Measurements from ENCODE around the gene GPR132.

Gene GPR132

GRCh38 chr14:105015905-105016304 is 49.3 kb downstream of the GPR132 start:
- DNase-seq, result no peak

GRCh38 chr14:105015242-105015641 is 50.0 kb downstream of the GPR132 start:
- no peak for DNase-seq

- DNase-seq, result no peak
These were observed 50.6 kb downstream of the GPR132 start for GRCh38 chr14:105014631-105015030.

GRCh38 chr14:105014032-105014431 is 51.2 kb downstream of the GPR132 start:
- DNase-seq, result no peak

- no peak for DNase-seq
These were observed 52.0 kb downstream of the GPR132 start for GRCh38 chr14:105013150-105013785.

GRCh38 chr14:105012171-105012985 is 52.9 kb downstream of the GPR132 start:
- DNase-seq, result no peak

GRCh38 chr14:105011312-105011990 is 53.8 kb downstream of the GPR132 start:
- no peak for DNase-seq

- DNase-seq, result no peak
These were observed 54.3 kb downstream of the GPR132 start for GRCh38 chr14:105010891-105011291.

- DNase-seq, result no peak
These were observed 55.1 kb downstream of the GPR132 start for GRCh38 chr14:105010106-105010505.

GRCh38 chr14:105007593-105008264 is 57.5 kb downstream of the GPR132 start:
- DNase-seq, result no peak

GRCh38 chr14:105006831-105007592 is 58.2 kb downstream of the GPR132 start:
- DNase-seq, result peak; percentile 24

GRCh38 chr14:105005929-105006830 is 59.0 kb downstream of the GPR132 start:
- DNase-seq, result no peak

- no peak for DNase-seq
These were observed 59.8 kb downstream of the GPR132 start for GRCh38 chr14:105005329-105005928.

Data from NCI-H2227 treated with DMSO at 0.1 percent for 48 hours (cell line).